ENCODE measurements around the gene LMAN2.
A peak's percentile ranks its signal among the peaks of the same experiment; 100 is the strongest.

LMAN2 gene

GRCh38 chr5:177303925-177304391 lies 47.5 kb downstream of the LMAN2 start:
- DNase-seq, result no peak

DNA sequence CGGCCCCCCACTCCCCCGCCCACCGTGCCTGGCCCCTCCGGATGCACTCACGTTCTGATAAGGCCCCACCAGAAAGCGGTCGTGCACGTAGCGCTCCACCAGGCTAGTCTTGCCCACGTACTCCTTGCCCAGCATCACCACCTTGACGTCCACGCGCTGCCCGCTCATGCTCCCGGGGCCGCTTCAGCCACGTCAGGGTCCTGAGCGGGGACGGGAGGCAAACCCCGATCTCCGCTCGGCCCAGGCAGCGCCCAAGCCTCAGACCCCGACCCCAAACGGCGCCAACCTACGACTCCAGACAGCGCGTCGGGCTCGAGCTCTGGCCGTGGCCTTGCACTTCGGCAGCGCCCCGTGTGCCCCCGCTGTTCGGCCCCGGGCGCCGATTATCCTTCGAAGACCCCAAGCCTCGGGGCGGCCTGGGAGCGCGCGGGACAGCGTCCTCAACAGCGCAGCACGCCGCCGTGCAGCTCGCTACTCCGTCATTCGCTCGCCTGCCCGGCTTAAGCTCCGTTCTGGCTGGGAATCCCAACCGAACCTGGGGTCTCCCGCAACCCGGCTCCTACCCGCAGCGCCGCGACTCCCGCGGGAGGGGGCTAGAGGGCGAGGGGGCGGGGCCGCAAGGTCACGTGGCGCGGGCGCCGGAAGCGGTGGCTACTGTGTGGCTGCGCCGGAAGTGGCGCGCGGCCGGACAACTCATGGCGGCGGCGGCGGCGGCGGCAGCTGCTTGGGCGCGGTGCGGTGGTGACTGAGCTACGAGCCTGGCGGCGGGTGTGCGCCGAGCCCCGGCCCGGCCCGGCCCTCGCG lies 48.1 kb downstream of the LMAN2 start, which contains the start of the genes PRELID1 and RAB24:
PRELID1 (plus strand) TSS at position 679 of the 804 bp plus-strand sequence. CDS start 187 bp downstream, outside the sequence.
RAB24 (minus strand) TSS at position 599 of the 804 bp plus-strand sequence; CDS start at position 168, 431 bp downstream.
- peak; percentile 45 for DNase-seq

DNA sequence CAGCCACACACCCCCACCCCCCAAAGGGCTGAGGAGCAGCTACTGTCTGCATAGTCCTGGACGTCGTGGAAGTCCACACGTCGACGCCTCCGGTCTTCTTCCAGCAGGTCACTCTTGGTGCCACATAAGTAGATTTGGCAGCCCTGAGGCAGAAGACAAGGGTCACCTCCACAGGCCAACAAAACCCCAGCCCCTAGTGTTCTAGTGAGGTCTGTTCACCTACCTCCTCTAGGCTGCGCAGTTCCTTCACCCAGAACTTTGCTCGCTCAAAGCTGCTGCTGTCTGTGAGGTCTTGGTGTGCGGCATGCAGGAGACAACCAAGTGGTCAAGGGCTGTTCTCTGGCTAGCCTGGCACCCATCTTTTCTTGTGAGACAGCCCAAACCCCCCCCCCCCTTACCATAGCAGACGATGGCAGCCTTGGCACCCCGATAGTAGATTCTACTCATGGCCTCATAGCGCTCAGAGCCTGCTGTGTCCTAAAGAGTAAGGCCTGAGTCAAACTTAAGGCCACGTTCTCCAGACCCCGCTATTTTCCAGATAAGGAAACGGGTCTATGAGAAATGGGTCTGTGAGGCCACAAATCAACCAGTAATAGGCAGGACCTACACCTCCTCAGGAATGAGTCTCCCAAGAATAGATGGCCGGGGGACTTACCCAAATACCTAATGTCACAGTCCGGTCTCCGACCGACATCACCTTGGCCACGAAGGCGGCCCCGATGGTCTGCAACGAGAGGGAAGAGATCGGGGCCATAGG lies 48.9 kb downstream of the LMAN2 start:
- no peak for DNase-seq

GRCh38 chr5:177301503-177302165 lies 49.8 kb downstream of the LMAN2 start:
- DNase-seq, result no peak

DNA sequence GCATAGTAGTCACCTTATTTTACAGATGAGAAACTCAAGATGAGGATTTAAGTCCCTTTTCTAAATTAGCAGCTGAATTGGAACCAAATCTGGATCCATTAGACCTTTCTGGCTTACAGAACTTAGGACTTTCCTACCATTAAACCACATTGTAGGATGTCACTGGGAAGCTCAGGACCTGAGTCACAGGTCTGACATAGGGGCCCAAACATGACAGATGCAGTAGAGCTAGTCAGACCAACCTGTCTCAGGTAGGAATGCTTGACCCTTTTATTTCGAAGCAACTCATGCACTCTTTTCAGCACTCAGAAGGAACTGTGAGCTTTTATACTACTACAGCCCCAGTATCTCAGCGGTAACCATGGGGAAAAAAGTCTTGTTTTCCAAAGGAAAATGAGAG lies 50.5 kb downstream of the LMAN2 start:
- DNase-seq, result no peak

DNA sequence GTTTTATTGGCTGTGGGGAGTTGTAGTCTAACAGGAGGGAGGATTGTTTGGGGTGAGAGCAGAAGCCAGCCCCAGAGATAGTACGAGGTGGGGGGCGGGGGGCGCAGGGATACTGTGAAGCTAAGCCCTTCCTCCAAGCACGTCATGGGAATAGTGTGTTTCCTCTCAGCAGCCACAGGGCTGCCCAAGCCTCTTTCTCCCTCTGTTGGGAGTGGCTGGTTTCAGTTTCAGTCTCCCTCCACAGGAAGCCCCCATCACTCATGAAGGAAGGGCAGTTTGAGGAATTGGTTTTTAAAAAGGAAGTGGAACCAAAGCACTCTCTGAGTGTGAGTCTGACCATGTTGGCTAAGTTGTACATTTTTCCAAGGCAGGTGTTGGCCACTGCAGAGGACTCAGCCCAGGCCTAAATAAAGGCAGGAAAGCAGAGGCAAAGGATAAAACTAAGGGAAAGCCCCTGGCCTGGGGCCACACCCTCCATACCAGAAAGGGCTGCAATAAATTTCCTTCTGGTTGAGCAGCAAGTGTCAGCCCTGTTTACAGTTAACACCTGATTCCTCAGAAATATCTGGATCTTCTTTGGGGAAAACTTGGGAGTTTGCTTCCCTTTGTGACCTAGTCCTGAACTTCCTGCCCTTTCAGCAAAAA lies 51.1 kb downstream of the LMAN2 start:
- DNase-seq, result peak; percentile 79

GRCh38 chr5:177299697-177300096 lies 51.8 kb downstream of the LMAN2 start:
- no peak for DNase-seq

DNA sequence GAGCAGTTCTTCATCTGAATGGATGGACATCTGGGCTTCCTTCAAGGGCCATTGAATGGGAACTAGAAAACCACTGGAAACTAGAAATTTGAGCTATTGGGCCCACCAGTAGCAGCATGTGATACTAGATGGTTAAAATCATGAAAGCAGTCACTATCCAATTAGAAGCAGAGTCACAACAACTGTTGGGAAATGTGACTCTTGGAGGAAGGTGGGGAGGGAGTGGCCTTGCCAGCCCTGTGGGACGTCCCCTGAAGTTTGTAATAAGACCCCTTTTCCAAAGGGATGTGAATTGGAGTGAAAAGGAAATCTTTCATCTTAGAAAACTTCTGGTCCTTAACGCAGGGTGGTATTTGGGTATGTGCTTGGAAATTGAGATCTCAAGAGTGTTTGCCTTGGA lies 53.5 kb downstream of the LMAN2 start:
- DNase-seq, result no peak

DNA sequence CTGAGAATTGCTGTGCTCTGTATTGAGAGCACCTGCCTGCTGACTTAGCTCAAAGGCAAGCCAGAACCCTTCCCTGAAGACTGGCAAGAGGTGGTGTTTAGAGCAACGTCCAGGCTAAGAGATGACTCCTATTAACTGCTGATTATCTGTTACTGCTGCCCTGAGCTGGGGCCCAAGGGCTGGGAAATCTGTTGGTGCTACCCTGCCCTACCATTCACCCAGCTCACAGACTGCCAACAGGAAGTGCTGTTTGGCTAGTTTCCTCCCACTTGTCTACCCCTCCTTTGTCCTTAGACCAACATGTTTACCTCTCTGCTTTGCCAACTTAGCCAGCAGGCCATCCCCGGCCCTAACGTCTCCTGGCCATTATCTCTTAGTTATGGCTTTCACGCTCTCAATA lies 54.9 kb downstream of the LMAN2 start:
- no peak for DNase-seq

- peak; percentile 37 for DNase-seq
Measured at GRCh38 chr5:177295924-177296323, 55.5 kb downstream of the LMAN2 start.

DNA sequence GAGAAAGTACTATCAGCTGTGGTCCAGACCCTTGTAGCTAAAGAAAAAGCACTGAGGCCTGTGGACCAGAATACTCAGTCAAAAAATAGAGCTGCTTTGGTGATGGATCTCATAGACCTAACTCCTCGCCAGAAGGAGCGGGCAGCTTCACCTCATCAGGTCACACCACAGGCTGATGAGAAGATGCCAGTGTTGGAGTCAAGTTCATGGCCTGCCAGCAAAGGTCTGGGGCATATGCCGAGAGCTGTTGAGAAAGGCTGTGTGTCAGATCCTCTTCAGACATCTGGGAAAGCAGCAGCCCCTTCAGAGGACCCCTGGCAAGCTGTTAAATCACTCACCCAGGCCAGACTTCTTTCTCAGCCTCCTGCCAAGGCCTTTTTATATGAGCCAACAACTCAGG lies 56.8 kb downstream of the LMAN2 start:
- DNase-seq, result no peak

DNA sequence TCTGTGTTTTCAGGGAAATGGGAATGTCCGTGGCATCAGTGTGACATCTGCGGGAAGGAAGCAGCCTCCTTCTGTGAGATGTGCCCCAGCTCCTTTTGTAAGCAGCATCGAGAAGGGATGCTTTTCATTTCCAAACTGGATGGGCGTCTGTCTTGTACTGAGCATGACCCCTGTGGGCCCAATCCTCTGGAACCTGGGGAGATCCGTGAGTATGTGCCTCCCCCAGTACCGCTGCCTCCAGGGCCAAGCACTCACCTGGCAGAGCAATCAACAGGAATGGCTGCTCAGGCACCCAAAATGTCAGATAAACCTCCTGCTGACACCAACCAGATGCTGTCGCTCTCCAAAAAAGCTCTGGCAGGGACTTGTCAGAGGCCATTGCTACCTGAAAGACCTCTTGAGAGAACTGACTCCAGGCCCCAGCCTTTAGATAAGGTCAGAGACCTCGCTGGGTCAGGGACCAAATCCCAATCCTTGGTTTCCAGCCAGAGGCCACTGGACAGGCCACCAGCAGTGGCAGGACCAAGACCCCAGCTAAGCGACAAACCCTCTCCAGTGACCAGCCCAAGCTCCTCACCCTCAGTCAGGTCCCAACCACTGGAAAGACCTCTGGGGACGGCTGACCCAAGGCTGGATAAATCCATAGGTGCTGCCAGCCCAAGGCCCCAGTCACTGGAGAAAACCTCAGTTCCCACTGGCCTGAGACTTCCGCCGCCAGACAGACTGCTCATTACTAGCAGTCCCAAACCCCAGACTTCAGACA lies 57.5 kb downstream of the LMAN2 start:
- DNase-seq, result no peak

GRCh38 chr5:177291735-177292134 lies 59.7 kb downstream of the LMAN2 start:
- DNase-seq, result no peak

- no peak for DNase-seq
Measured at GRCh38 chr5:177290816-177291596, 60.5 kb downstream of the LMAN2 start.

DNA sequence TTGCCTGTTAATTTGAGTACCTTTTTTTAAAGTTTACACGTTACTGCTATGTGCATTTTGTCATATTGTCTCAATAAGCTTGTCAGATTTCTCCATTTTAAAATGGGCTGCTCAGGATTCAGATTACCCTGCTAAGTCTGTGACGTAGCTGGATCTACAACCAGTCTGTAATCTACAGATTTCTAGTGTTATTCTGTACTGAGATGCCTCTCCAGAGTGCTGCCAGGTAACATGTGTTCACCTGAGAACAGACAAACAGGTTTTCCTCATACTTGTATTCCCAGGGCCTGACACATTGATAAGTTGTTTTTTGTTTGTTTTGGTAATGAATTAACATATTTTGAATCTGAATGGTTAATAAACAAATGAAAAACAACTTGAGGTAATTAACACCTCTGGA lies 63.3 kb downstream of the LMAN2 start:
- no peak for DNase-seq

Measured in GF-D8 (cell line).